Measurements from ENCODE around the gene DCDC1.

Gene DCDC1

DNA sequence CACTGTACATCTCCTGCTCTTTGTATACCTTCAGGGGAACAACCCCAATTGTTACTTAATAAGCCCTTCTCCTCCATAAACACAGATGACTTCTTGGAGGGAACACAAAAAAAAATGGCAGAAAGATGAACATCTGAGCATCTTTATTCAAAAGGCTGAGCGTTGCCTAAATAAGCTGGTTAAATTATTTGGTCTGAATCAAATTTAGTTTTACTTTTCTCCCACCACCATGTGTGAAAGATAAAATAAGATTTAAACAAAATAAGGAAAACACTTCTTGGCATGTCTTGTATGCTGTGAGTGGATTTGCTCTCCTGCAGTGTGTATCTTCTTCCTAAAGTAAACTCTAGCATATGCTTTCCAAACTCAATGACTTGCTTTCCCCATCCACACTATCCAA lies 137.9 kb downstream of the DCDC1 start:
- no peak for FAIRE-seq

DNA sequence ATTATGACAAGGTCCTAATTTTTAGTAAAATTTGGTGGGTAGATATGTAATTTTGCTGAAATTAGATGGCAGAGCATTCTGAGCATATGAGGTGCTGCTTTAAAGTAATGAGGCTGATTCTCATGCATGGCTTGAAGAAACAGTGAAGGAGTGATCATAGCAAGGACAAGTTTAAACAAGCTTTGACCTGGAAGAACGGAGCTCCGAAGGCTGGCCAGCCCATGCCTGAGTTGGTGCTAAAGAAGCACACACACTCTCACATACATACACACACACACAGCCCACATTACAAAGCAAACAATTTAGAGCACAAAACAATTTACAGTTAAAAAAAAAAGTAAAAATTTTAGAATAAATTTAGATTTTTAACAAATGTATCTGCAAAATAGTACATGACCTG lies 150.7 kb downstream of the DCDC1 start:
- no peak for FAIRE-seq

DNA sequence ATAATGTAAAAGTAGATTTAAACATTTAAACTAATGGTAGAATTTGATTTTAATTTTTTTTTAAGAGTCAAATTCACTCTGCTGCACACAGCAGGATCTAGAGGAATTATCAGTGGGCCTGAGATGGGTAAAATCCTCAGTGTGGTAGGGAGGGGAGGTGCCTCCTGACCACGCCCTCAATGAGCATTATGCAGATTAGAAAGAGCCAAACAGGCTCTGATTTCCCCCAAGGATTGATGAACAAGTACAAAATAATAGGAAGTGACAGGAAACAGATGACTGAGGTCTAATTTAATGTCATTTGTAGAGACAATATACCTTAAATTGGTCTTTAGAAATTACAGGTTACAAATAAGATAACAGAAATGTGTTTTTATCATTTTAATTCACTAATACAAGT lies 155.2 kb downstream of the DCDC1 start:
- no peak for FAIRE-seq

DNA sequence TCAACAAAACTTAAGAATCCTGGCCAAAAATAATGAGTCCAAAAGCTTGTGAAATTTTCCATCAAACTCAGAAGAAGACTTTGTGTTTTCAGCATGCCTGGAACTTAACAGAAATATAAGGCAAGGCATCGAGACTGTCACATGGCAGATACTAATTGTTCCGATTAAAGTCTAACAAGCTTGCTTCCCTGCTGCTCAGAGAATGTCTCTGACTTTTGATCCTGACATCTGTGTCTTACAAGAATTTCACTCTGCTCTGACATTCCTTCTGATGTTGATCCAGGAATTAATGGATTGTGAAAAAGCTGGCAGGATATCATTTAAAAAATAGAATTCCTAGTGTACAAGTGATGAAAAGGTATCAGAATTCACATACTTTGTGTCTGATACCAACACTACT lies 170.2 kb downstream of the DCDC1 start:
- FAIRE-seq: no peak

DNA sequence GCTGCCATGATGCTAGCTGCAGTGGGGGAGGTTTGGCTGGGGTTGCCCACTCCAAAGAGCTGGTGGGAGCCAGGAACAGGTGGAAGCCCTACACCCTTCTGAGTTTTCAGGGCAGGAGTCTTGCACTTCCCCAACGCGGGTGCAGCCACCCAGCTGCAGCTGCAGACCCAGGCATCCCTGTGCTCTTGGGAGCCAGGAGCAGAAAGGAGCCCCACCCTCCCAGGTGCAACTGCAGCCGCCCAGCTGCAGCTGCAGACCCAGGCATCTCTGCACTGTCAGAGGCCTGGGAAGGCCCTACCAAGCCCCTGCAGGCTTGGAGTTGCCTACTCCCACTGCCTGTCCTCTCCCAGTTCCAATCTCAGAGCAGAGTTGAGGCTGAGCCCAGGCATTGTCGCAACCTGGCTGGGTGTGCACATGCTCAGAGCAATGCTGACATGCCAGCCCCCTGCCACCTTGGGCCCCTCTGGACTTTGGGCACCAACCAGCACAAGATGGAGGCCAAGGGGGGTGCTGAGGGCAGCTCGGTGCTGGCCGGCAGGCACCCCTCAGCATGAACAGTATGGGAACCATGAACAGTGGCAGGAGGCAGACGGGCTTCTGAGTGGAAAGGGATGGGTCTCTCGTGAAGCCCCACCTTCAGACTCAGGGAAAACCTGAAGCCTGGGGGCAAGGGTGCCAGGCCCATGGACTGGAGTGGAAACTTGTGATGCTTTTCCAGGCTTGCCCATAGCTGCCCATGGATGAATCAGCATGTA lies 195.4 kb downstream of the DCDC1 start:
- no peak for FAIRE-seq

DNA sequence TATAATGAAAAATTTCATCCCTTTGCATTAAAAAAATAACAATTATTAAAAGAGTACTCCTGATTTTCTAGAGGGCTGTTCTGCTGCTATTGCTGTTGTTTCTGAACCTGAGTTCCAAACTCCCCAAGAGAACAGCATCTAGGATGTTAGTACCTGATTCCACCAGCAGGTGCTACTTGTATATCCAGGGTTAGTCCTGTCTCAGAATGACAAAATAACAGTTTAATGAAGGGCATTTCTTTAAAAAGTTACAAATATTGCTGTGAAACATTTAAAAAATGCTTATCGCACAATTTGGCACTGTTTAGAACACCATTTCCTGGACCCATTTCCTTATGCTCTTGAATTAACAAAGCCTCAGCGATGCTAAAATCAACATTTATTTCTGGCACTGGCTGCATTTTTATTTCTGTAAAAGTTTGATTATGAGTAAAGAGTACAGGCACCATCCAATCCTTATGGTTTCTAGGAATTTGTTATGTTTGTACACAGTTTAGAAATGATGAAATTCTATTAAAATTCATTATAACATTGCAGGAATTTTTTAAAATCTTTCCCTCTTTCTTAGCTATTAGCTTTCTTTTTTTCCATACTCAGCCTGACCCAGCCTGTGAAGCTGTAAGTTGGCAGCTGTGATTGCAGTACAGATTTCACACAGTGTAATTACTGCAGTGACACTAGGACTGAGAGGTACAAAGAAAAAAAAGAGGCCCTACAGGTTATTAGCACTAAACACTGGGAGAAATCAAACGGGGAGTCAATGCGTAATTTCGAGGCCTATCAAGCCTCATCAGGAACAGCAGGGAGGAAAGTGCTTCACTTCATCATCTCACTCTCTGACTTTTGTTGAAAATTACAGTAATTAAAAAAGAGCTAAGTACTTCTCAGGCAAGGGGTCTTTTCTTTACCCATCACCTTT lies 208.8 kb downstream of the DCDC1 start:
- no peak for FAIRE-seq

DNA sequence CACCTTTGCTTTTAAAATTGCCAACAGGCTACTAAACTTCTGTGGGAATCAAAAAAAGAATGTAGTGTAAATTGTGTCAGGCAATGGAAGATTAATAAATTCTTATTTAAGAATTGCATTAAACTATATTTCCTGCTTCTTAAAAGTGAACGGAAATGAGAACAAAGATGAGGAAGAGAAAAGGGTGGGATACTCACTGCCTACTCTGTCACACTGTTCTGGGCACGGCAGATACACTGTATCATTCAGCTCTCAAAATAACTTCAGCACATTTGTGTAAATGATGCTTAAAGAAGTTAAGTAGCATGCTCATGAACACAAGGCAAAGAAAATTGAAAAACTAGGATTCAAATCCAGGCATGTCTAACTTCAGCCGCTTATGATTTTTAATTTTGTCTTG lies 218.7 kb downstream of the DCDC1 start:
- FAIRE-seq: no peak

DNA sequence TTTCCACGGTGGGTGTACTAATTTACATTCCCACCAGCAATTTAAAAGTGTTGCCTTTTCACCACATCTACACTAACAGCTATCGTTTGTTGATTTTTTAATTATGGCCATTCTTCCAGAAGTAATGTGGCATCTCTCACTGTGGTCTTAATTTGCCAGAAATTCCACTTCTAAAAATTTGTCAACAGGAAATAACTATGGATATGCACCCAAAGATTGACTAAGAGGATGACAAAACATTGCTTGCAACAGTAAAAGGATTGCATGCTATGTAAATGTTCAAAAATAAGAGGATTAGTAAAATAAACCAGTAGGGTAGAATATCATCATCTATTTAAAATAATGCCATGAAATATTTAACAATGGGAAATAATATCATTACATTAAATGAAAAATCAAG lies 219.5 kb downstream of the DCDC1 start:
- FAIRE-seq: no peak

DNA sequence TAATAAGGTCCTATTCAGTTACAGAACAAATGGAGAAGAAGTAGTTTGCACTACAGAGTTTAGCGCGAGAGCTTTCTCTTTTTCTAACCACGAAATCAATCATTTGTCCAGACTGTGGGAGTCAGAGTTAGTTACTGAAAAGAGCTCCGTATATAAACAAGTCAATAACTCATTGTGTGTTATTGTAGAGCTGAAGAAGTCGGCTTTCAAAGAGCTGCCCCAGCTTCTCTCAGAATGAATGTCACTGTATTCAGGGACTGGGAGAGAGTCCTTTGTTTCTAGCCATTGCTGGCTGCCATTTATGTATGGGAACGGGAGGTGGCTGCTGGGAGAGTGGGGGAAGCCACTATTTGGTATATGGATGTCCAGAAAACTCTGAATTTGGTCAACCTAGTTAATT lies 227.8 kb downstream of the DCDC1 start:
- FAIRE-seq: no peak

DNA sequence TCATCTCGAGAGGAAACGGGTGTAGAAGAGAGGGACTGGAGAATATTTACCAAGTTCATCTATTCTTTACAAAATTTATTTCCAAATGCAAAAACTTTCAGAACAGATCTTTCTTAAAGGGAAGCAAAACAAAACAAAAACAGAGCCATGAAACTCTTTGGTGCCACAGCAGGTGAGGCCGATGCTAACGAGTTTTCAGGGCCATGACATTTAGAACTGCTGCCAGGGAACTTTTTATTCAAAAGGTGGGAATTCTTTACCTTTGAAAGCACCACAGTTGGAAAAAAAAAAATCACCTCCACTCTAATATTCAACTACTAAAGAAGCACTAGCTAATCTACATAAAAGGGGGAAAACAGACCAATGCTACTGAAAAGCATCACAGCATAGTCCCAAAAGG lies 230.1 kb downstream of the DCDC1 start:
- no peak for FAIRE-seq

DNA sequence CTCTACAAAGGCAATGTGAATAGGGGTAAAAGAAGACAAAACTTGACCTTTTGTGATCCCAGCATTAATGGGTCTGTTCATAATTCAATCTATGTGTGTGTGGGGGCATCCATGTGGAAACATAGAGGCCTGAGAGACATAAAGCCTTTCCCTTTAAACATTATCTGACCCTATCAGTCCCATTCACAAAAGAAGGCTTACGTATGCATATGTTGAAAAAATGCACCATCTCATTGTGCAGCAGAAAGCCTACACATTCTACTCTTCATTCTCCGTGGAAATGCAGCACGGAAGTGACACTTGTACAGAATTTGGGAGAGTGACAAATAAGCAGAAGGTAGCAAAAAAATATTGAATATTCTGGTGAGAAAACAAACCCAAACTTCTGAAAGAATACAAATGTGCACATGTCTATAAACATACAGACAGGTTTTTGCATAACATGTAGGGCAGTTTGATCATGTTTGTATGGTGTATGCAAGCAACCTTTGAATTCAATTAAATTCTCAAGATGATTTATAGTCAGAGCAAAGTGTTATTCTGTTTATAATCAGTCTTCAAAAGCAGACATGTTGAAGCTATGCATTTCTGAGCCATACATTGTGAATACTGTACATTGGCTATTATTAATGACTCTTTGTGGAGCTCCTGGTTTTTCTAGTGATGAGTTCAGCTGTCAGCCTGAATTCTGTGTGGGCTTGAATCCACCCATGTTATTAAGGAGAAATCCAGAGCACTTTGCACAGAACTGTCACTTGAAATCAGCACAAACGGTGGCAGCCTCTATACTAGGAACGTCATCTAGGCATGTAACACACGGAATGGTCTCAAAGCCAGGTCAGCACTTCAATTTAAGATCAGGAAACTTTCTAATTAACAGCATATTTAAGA lies 236.8 kb downstream of the DCDC1 start:
- FAIRE-seq: no peak

DNA sequence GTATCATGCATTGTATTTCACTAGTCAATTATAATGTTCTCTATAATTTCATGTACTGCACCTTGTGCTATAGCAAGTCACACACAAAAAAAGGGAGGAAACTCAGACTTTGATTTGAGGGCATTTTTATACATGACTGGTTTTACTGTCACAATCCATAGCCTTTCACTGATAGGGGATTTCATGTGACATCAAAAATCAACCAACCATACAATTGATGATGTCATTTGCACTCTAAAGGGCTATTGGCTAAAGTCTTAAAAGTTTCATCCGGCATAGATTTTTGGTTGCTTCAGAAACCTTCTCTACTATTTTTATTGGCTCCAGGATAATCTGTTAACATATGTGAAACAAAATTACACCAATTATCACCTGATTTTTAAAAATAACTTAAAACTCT lies 237.8 kb downstream of the DCDC1 start:
- no peak for FAIRE-seq

DNA sequence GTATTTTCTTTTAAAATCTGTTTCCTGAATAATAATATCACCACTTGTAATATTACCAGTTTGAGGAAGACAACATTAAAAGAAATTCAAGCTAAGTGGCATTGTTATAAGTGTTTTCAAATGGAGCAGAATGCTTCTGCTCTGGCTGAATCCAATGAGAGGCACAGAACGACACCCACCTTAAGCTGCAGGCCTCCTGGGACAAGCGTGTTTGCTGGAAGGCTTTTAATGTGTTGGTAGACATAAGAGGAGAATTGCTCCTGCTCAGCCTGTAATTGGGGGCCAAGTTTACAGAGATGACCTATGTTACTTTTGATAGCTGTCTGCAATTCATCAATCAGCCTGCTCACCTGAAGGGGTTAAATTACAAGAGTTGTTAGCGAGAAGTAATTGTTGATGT lies 242.2 kb downstream of the DCDC1 start:
- no peak for FAIRE-seq

DNA sequence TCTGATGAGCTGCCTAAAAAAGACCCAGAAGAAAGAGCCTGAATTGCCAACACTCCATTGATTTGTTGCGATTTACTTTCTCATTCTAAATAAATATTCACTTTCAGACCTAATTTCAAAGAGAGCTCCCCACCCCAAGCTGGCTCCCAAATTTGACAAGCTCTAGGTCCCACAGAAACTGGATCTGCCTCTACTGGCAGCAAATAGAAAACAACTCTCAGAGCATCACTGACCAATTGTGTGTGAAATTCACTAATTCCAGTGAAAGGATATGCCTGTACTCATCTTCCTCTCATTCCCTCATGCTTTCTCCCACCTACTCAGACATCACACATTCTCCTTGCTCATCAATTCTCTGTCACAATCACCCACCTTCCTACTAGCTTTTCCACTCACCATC lies 249.1 kb downstream of the DCDC1 start:
- no peak for FAIRE-seq

DNA sequence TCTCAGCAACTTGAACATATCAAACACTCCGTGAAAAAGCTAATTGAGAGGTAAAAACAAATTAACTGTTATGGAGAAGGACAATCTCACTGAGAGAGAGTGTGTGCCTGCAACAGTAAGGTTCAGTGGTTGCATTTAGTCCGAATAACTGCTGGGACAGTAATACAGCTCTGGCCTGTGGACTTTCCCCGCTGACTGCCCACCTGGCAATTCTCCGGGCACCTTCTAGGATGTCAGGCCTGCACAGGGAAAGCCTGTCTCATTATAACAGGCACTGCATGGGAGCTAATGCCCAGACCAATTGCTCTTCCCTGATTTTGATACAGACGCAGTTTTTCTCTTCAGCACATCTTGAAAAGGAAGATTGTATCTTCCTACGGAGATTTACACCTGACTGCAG lies 251.0 kb downstream of the DCDC1 start:
- no peak for FAIRE-seq

DNA sequence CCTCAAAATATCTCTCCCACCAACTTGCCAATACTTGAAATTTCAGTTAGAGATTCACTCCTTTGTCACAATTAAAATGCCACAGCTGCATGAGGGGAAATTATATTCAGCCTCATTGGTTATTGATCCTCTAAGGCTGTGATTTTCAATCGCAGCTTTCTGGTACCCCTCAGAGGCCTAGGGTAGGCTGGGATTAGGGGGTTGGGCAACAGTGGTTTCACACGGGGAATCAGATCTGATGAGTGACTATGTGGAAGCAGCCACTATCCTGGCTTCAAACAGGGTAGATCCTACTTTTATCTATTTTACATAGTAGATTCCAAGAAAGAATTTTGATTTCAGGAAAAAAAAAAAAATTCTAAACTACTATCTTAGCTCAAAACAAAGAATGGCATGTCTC lies 252.5 kb downstream of the DCDC1 start:
- FAIRE-seq: no peak

DNA sequence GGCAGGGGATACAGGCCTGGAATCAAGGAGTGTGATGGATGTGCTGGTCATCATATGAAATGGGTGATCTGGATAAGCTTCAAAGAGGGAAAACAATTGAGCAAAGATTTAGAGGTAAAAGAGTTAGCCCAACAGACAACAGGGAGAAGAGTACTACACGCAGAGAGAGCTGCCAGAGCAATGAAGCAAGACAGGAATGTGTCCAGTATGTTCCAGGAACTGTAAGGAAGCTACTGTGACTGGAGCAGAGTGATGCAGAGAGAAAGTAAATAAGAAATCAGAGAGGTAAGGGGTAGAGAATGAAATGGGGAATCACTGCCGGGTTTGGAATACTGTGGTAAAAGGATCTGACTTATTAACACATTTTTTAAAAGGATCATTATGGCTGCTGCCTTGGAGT lies 255.1 kb downstream of the DCDC1 start:
- no peak for FAIRE-seq

DNA sequence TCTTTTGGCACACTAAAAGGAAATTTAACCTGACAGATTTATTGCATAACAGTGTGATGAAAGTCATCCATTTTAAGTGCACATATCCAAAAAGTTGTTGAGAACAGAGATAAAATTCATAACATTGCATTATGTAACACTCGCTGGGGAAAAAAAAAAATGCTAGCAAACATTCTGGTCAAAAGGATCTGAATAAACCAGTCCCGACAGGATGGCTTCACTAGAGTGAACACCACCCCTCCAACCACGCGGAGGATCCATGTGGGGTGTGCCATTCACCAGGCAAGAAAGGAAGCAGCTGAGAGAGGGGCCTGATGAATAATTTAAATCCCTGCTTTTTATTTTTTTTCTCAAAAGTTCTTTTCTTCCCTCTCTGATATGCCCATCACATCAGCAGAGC lies 258.7 kb downstream of the DCDC1 start:
- no peak for FAIRE-seq

DNA sequence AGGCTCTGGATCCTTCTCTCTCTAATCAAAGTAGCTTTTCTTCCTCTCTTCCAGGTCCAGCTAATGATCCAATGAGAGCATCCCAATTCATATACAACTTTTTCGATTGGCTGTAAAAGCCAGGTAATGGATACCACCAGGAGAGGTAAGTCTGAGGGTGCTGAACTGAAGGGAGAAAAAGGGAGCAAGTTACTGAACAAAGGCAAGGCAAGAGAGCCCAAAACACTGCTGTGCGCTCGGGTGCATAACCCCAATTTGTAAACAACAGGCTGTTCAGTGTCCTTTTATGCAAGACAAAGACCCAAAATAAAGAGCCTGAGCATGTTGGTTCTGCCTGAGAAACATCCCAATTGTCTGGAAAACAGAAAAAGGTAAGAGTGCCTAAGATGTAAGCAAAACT lies 260.1 kb downstream of the DCDC1 start:
- no peak for FAIRE-seq

DNA sequence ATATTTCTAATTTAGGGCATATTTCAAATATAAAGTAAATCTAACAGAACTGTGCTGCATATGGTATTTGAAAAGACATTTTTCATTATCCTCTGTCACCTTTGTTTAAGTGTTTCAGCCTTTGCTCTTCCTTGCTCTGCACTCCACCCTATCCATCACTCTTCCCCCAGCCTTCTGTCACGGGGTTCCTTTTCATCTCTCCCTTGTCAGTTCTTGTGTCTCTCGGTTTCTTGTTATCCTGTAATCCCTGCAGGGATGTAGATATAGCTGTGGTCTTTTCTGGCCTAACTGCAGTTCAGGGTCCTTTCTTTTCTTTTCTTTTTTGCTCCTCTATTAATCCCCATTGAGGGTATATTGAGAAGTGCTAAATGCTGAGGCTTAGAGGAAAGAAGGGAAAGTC lies 261.9 kb downstream of the DCDC1 start:
- no peak for FAIRE-seq

DNA sequence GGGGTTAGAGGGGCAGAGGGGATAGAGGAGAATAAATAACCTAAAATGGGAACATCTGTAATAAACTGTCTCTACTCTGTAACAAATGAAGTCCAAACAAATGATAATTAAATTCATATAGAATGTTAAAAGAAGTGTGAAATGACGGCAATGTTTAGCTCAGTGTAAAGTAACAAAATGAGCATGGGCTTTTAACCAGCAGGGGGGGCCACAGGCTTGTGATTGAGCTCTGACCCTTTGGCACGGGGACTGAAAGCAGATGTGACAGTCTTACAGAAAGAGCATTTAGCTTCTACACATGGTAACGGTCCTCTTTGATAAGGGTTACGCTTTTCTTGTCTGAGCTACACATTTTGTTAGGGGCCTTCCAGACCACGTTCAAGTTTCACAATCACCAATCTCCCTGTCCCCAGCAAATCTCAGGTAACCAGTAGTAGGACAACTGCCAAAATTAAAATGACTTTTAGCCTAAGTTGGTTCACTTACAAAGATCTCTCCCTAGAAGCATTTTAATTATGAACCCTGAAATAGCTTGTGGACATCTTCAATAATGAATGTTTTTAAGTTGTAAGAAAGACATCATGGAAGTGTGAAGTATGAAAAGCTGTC lies 262.5 kb downstream of the DCDC1 start:
- no peak for FAIRE-seq

DNA sequence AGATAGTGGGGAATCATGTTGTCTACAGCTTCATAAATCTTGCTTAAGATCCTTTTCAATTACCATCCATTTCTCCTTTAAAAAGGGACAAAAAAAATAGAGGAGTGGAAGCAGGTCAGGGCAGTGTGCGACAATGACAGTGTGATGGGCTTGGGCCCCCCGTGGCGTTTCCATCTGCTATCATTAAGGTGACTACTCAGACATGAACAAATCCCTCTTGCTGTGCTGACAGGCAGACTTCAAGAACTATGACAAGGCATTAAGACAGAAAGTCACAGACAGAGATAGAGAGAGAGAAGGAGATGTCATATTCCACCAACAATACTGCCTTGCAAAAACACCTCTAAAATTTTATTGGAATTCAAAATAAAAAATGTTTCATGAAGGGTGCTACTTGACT lies 263.2 kb downstream of the DCDC1 start:
- FAIRE-seq: no peak

DNA sequence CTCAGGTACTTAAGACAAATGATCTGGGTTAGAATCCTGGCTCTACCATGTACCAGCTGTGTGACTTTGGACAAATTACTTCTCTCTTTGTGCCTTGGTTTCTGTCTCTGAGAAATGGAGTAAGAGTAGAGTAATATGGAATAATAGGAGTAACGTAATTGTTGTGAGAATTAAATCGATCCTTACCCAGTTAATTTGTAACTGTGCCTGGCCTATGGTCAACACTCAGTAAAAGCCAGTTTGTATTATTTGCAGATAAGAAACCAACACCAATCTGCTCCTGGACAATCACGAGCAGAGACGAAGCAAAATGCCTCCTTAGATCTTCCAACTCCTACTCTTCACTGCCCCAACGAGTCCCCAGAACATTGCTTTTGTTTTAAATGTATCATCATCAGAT lies 266.7 kb downstream of the DCDC1 start:
- FAIRE-seq: no peak

All from colon (tissue), 2 donors.